ENCODE results near the gene PTPRN2.

DNA sequence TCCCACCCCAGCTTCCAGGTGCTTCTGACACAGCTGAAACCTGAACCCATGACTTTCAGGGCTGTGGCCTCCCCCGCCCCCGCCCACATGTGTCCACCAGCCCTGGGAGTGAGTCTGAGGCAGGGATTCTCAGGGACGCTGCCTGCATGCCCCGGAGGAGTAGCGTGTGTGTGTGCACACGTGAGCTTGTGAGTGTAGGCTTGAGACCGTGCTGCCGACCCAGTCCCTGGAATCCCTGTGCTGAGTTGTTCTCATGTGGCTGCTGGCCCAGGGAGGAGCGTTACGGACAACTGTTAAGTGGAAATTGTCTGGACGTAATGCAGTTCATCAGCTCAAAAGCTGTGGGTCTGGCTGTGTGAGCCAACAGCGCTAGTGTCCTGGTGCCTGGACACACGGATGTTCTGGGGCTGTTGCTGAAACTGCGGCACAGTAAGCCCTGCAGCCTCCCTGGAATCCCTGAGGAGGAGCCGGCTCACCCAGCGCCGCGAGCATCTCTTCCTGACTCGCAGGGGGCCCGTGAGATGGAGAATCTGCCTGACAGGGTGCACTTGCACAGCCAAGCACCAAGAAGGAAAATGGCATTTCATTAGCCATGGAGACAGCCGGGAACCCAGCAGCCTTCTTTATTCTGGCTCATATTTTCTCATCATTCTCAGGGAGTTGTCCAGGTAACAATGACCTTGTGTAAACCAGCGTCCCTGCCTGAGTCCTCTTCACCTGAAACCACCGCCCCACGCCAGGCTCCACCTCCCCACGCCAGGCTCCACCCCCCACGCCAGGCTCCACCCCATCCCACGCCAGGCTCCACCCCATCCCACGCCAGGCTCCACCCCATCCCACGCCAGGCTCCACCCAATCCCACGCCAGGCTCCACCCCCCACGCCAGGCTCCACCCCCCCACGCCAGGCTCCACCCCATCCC is 603.9 kb downstream of the PTPRN2 start:
- TF ChIP-seq, protein P1, sequence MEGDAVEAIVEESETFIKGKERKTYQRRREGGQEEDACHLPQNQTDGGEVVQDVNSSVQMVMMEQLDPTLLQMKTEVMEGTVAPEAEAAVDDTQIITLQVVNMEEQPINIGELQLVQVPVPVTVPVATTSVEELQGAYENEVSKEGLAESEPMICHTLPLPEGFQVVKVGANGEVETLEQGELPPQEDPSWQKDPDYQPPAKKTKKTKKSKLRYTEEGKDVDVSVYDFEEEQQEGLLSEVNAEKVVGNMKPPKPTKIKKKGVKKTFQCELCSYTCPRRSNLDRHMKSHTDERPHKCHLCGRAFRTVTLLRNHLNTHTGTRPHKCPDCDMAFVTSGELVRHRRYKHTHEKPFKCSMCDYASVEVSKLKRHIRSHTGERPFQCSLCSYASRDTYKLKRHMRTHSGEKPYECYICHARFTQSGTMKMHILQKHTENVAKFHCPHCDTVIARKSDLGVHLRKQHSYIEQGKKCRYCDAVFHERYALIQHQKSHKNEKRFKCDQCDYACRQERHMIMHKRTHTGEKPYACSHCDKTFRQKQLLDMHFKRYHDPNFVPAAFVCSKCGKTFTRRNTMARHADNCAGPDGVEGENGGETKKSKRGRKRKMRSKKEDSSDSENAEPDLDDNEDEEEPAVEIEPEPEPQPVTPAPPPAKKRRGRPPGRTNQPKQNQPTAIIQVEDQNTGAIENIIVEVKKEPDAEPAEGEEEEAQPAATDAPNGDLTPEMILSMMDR (IDR thresholded peaks at IDR 0.05; ENCODE audit: extremely low read depth in 1 of 2, insufficient read depth in 1 of 2, low read depth in 1 of 2, low read length in 2 of 2) = no peak
- no peak for TF ChIP-seq MYC (IDR thresholded peaks at IDR 0.05; ENCODE audit: low read depth, low read length)
- TF ChIP-seq POLR2AphosphoS5 (IDR thresholded peaks at IDR 0.05; ENCODE audit: insufficient read depth, low read depth, low read length) = no peak
- no peak for TF ChIP-seq EZH2 (IDR thresholded peaks at IDR 0.05; ENCODE audit: borderline replicate concordance, low read depth, low read length, severe bottlenecking)
- TF ChIP-seq MAX (IDR thresholded peaks at IDR 0.05; ENCODE audit: insufficient read depth, insufficient read length) = no peak
- no peak for TF ChIP-seq GATA2 (IDR thresholded peaks at IDR 0.05; ENCODE audit: insufficient read depth, insufficient read length, low read depth, low read length)
- no peak for TF ChIP-seq POLR2A (IDR thresholded peaks at IDR 0.05; ENCODE audit: low read depth, low read length)
- TF ChIP-seq JUN (IDR thresholded peaks at IDR 0.05; ENCODE audit: borderline replicate concordance, insufficient read depth, insufficient read length, low read depth) = no peak

Measured in endothelial cell of umbilical vein (primary cell).